ENCODE data around the gene ABCC11. TPM values are rescaled to one million over a fixed set of nuclear protein-coding genes. Genes with fewer than 3 reads are reported as not detected.

ABCC11 gene
- total and polyA plus RNA-seq, 2 of the 4 experiments (the other 2 are of a cell fraction) = 0.09 to 0.18 TPM

- CTCF ChIA-PET = interaction anchor here (0.5 to 1.2 kb wide), 3 partner anchors 983 to 1089 kb away, joined by 3 to 7 read pairs (median 6); partner anchors contain the start of gene NETO2
- peak overlapping the region; percentile 72 for H3K27ac ChIP-seq (ENCODE audit: insufficient read depth, low read length)
- peak overlapping the region; percentile 100 for H2BK20ac ChIP-seq (ENCODE audit: low read depth, low read length)
- ATAC-seq (ENCODE audit: low read depth) (peak; percentile 79), DNase-seq (peak; percentile 98)
- H2BK120ac ChIP-seq (ENCODE audit: low read depth, low read length) = peak overlapping the region; percentile 99
- H3K9me1 ChIP-seq (ENCODE audit: insufficient read depth, low read length) = peaks cover 40% of the 10 kb centered on the region
- no peaks in the 10 kb centered on the region for H3K36me3 ChIP-seq (ENCODE audit: control insufficient read depth, insufficient read depth, low read length)
- no peaks in the 10 kb centered on the region for H3K79me1 ChIP-seq (ENCODE audit: low read depth in 1 of 2, low read length in 2 of 2)
- H3K4me3 ChIP-seq (ENCODE audit: insufficient read depth, low read depth, low read length) = no peak overlapping the region
- POLR2A ChIA-PET (ENCODE audit: unreplicated experiment) = interaction anchor here (0.6 kb wide), 1 partner anchor 12 kb away, joined by 3 read pairs; no protein-coding TSS in a partner anchor
- H3K27me3 ChIP-seq (ENCODE audit: control insufficient read depth, insufficient read depth, low read length) = no peaks in the 10 kb centered on the region
- 89% methylated on average over 5 of the region's 13 CpGs; no CpG with 5 or more reads in 1 of the 2 experiments for WGBS, 2 experiments (ENCODE audit: extremely low coverage in 2 of 2, insufficient read length in 1 of 2)
- peak overlapping the region; percentile 94 for H2AK5ac ChIP-seq (ENCODE audit: low read depth, low read length)
- peak overlapping the region; percentile 47 for H3K4me2 ChIP-seq (ENCODE audit: low read depth, low read length)
- H4K8ac ChIP-seq (ENCODE audit: low read depth in 2 of 2, low read length in 2 of 2) = peak overlapping the region; percentile 55 to 88
- H3K56ac ChIP-seq (ENCODE audit: extremely low read depth, insufficient read depth, low read length) = peak overlapping the region; percentile 53
- no peak overlapping the region for H3K9ac ChIP-seq (ENCODE audit: low read depth, low read length)
- H3K23ac ChIP-seq (ENCODE audit: low read depth, low read length) = peak overlapping the region; percentile 25
- H3K4ac ChIP-seq (ENCODE audit: low read depth, low read length) = peak overlapping the region; percentile 97
- BruUV-seq (replicated peaks) = no TSS peak
- H2AFZ ChIP-seq (replicated peaks; ENCODE audit: low read length, poor library complexity) = peak overlapping the region; percentile 55
- in situ Hi-C loops (cut with MboI; ENCODE audit: low sequenced_read_pairs) (no loop called here), dilution Hi-C loops (cut with HindIII; ENCODE audit: low sequenced_read_pairs, unreplicated experiment) (no loop called here), intact Hi-C loops (cut with micrococcal nuclease) (loop anchor here (2.0 to 10.0 kb wide), 2 partner anchors 50 to 392 kb away; no protein-coding TSS in a partner anchor)
- peak overlapping the region; percentile 82; the same call in 2 of the 3 replicates for H2BK15ac ChIP-seq (ENCODE audit: low read depth, low read length)
- no peaks in the 10 kb centered on the region for H3K9me3 ChIP-seq (ENCODE audit: control insufficient read depth, insufficient read depth, low read length)
- peak overlapping the region; percentile 35 for H3K18ac ChIP-seq (ENCODE audit: low read depth, low read length)
- H2BK5ac ChIP-seq (ENCODE audit: low read depth, low read length, poor library complexity, severe bottlenecking) = peak overlapping the region; percentile 81
- peaks cover 31% of the 10 kb centered on the region for H3K4me1 ChIP-seq (ENCODE audit: control insufficient read depth, insufficient read depth, low read length)
- peak overlapping the region; percentile 18 for H2AK9ac ChIP-seq (replicated peaks; ENCODE audit: low read depth, low read length, poor library complexity)
- peak overlapping the region; percentile 57 for H3K14ac ChIP-seq (replicated peaks; ENCODE audit: low read depth, low read length)
- peak overlapping the region; percentile 32 for H4K5ac ChIP-seq (ENCODE audit: low read depth, low read length)
- no peaks in the 10 kb centered on the region for H4K20me1 ChIP-seq (ENCODE audit: insufficient read depth, low read length)
- H4K91ac ChIP-seq (ENCODE audit: insufficient read depth, low read depth, low read length) = peak overlapping the region; percentile 98
- TF ChIP-seq, protein P1, sequence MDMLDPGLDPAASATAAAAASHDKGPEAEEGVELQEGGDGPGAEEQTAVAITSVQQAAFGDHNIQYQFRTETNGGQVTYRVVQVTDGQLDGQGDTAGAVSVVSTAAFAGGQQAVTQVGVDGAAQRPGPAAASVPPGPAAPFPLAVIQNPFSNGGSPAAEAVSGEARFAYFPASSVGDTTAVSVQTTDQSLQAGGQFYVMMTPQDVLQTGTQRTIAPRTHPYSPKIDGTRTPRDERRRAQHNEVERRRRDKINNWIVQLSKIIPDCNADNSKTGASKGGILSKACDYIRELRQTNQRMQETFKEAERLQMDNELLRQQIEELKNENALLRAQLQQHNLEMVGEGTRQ (IDR thresholded peaks at IDR 0.05; ENCODE audit: low read depth, low read length) = no peak
- TF ChIP-seq RFX5 (IDR thresholded peaks at IDR 0.05; ENCODE audit: low read depth, low read length) (no peak), CEBPB (IDR thresholded peaks at IDR 0.05; ENCODE audit: low read depth, low read length) (peak; percentile 96), CHD1 (IDR thresholded peaks at IDR 0.05; ENCODE audit: low read depth, low read length) (0 out of 2 replicates have a peak, but pooled peaks have one; percentile 26), RAD21 (IDR thresholded peaks at IDR 0.05; ENCODE audit: low read length) (peak; percentile 37), POLR2A (IDR thresholded peaks at IDR 0.05; ENCODE audit: low read depth, low read length) (no peak), MAZ (IDR thresholded peaks at IDR 0.05; ENCODE audit: borderline replicate concordance, low read depth, low read length) (peak; percentile 59; the same call in 1 of the 2 replicates), RCOR1 (IDR thresholded peaks at IDR 0.05; ENCODE audit: insufficient replicate concordance, low read length) (peak; percentile 71), MXI1 (IDR thresholded peaks at IDR 0.05; ENCODE audit: borderline replicate concordance, low read depth, low read length) (no peak), MAFK (IDR thresholded peaks at IDR 0.05; ENCODE audit: low read depth, low read length) (no peak), SMC3 (IDR thresholded peaks at IDR 0.05; ENCODE audit: low read depth, low read length) (peak; percentile 20; the same call in 1 of the 2 replicates), FOS (IDR thresholded peaks at IDR 0.05; ENCODE audit: low read depth, low read length) (peak; percentile 87)
- TF ChIP-seq, protein P2, sequence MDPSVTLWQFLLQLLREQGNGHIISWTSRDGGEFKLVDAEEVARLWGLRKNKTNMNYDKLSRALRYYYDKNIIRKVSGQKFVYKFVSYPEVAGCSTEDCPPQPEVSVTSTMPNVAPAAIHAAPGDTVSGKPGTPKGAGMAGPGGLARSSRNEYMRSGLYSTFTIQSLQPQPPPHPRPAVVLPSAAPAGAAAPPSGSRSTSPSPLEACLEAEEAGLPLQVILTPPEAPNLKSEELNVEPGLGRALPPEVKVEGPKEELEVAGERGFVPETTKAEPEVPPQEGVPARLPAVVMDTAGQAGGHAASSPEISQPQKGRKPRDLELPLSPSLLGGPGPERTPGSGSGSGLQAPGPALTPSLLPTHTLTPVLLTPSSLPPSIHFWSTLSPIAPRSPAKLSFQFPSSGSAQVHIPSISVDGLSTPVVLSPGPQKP (IDR thresholded peaks at IDR 0.05; ENCODE audit: borderline replicate concordance, low read depth, low read length) = no peak
These were observed 120.3 kb downstream of the ABCC11 start for GRCh38 chr16:48126801-48127644.

All from IMR-90 (cell line).